Upper lobe of left lung (tissue), 6 donors: ENCODE data around the gene UBE2E1. TPM values are rescaled to one million over a fixed set of nuclear protein-coding genes. Genes with fewer than 3 reads are reported as not detected.

ENCODE experiments used
- ATAC-seq, 2 donors: fragments of 200-7000 bp; cut with Tn5 transposase; one replicate each; pipeline ENCODE4 v1.9.1; 2022; ENCODE audit warnings: mild to moderate bottlenecking in 2 of 2, moderate library complexity in 2 of 2; ENCODE audit not compliant: low FRiP score in 2 of 2
- DNase-seq, 2 donors: peaks; one replicate each; pipeline ENCODE4 v3.0.0-alpha.2; 2019 to 2020
- H3K27ac ChIP-seq, 4 donors: fragments of 200-600 bp; sonication (generic); one replicate each; pipeline ENCODE4 v1.5.1; 2016 to 2019
- H3K27me3 ChIP-seq, 4 donors: fragments of 200-600 bp; sonication (generic); one replicate each; pipeline ENCODE4 v1.5.1; 2017 to 2019
- H3K36me3 ChIP-seq, 4 donors: fragments of 200-600 bp; sonication (generic); one replicate each; pipeline ENCODE4 v1.5.1; 2016 to 2019
- H3K4me1 ChIP-seq, 4 donors: fragments of 200-600 bp; sonication (generic); one replicate each; pipeline ENCODE4 v1.5.1; 2018 to 2019
- H3K4me3 ChIP-seq, 4 donors: fragments of 200-600 bp; sonication (generic); one replicate each; pipeline ENCODE4 v1.5.1; 2017 to 2019; ENCODE audit warnings: mild to moderate bottlenecking in 2 of 4, moderate library complexity in 1 of 4
- H3K9me3 ChIP-seq, 4 donors: fragments of 200-600 bp; sonication (generic); one replicate each; pipeline ENCODE4 v1.5.1; 2018 to 2019
- CTCF ChIP-seq, 6 experiments: fragments of 450-650 bp in 4 of 6; fragments of 200-600 bp in 2 of 6; sonication (generic) in 2 of 6; IDR thresholded peaks; one replicate each; pipeline ENCODE4 v1.5.1; 2016 to 2019; ENCODE audit warnings: antibody characterized with exemption in 6 of 6
- EP300 ChIP-seq, 4 donors: sonication (generic); formaldehyde crosslinking; IDR thresholded peaks; one replicate each; pipeline ENCODE4 v1.5.1; 2017; ENCODE audit warnings: antibody characterized with exemption in 4 of 4, control low read depth in 2 of 4
- POLR2A ChIP-seq, 4 donors: fragments of 450-650 bp; IDR thresholded peaks; one replicate each; pipeline ENCODE4 v1.5.1; 2016 to 2017; ENCODE audit warnings: antibody characterized with exemption in 4 of 4, mild to moderate bottlenecking in 2 of 4
- POLR2AphosphoS5 ChIP-seq, 2 donors: sonication (generic); formaldehyde crosslinking; IDR thresholded peaks; one replicate each; pipeline ENCODE4 v1.5.1; 2017; ENCODE audit warnings: antibody characterized with exemption in 2 of 2
- WGBS, 2 donors: methylation state at CpG; one replicate each; pipeline ENCODE4 v1.1.5; 2017 to 2018; 5-methylcytosine and 5-hydroxymethylcytosine counted together
- total RNA-seq, 6 donors: library from RNA; depleted of rRNA in 4 of 6; stranded (reverse); fragments of >200 nt in 4 of 6; gene quantifications; one replicate each; pipeline versions ENCODE4 v1.1.0 to v1.2.1, GENCODE V29; 2016 to 2021
- donor health status: DM: no; HTN: no; CAD: no; lungs with moderate emphysema.
- donor health status: DM: no; HTN: yes; CAD: no; lungs with severe emphysema.

UBE2E1 gene
- total RNA-seq, 6 donors from 2014 or later = 44.8 to 108 (median 80.5) TPM

GRCh38 chr3:23832523-23832922 is 26.8 kb downstream of the UBE2E1 start:
- Histone ChIP-seq H3K9me3 (no peaks in the 10 kb centered on the region), H3K27me3 (no peaks in the 10 kb centered on the region), H3K4me3 (no peak overlapping the region), H3K36me3 (no peaks in the 10 kb centered on the region), H3K27ac (no peak overlapping the region), H3K4me1 (peaks cover 15 to 34% (median 21%) of the 10 kb centered on the region in 4 donors)
- ATAC-seq (no peak), DNase-seq (no peak)
- TF ChIP-seq POLR2AphosphoS5 (IDR thresholded peaks at IDR 0.05) (no peak), POLR2A (IDR thresholded peaks at IDR 0.05) (no peak), CTCF (IDR thresholded peaks at IDR 0.05) (no peak), EP300 (IDR thresholded peaks at IDR 0.05) (no peak)
- WGBS, 2 donors = 96 to 97% methylated on average over 10 of the region's 10 CpGs

DNA sequence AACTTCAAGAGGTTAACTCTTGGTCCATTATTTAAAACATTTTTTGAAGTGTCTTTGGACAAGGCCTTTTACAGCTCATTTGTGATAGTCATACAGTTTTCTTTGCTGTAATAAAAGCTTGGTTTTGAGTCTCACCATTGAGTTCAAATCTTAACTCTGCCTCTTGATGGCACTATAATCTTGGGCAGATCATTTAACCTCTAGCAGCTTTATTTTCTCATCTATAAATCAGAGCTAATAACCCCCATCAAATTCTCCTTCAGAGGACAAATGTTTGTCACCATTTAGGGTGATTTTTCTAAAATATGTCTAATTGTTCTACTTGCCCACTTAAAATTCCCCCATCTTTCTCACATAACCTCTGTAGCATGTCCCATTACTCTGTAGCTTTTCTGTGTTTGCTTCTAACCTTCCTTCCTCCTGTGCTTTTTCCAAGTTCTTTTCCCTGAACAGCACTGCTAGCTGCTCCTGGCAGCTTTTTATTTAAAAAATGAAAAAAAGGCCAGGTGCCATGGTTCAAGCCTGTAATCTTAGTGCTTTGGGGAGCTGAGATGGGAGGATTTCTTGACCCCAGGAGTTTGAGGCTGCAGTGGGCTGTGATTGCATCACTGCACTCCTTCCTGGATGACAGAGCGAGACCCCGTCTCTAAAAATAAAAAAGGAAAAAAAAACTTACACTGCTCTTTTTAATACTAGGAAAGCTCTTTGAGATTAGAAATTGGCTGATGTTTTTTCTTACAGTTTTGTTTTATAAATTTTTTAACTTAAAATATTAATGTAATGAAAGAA is 28.5 kb downstream of the UBE2E1 start:
- peaks cover 15 to 38% (median 21%) of the 10 kb centered on the region in 4 donors for H3K4me1 ChIP-seq
- H3K27ac ChIP-seq = no peak overlapping the region
- DNase-seq (no peak), ATAC-seq (no peak)
- WGBS, 2 donors = 72 to 82% methylated on average over 2 of the region's 2 CpGs
- no peaks in the 10 kb centered on the region for H3K9me3 ChIP-seq
- H3K36me3 ChIP-seq = no peaks in the 10 kb centered on the region
- TF ChIP-seq POLR2A (IDR thresholded peaks at IDR 0.05) (no peak), CTCF (IDR thresholded peaks at IDR 0.05) (no peak), POLR2AphosphoS5 (IDR thresholded peaks at IDR 0.05) (no peak), EP300 (IDR thresholded peaks at IDR 0.05) (no peak)
- H3K27me3 ChIP-seq = no peaks in the 10 kb centered on the region
- no peak overlapping the region for H3K4me3 ChIP-seq

- no peak overlapping the region for H3K27ac ChIP-seq
Observed at GRCh38 chr3:23835087-23835486, 29.3 kb downstream of the UBE2E1 start.

DNA sequence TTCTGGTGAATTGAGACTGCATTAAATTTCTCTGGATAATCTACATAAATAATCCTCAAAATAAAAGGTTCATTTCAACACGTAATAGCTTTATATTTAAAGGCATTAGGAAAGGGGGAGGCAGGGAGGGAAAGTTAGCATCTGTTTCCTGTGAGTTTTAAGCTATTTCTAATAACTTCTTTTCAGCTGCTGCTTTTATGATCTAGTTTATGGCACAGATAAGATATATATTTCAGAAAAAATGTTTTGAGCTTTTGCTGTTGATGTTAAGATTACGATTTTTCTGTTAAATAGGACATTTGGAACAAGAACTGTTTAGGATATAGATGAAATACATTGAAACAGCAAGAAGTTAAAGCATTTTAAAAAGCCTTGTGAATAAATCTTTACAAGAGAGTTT is 30.0 kb downstream of the UBE2E1 start:
- TF ChIP-seq POLR2AphosphoS5 (IDR thresholded peaks at IDR 0.05) (no peak), CTCF (IDR thresholded peaks at IDR 0.05) (no peak), POLR2A (IDR thresholded peaks at IDR 0.05) (no peak), EP300 (IDR thresholded peaks at IDR 0.05) (no peak)
- Histone ChIP-seq H3K27me3 (no peaks in the 10 kb centered on the region), H3K36me3 (no peaks in the 10 kb centered on the region), H3K4me1 (peaks cover 15 to 29% (median 16%) of the 10 kb centered on the region in 4 donors), H3K9me3 (no peaks in the 10 kb centered on the region), H3K4me3 (no peak overlapping the region), H3K27ac (no peak overlapping the region)
- ATAC-seq (no peak), DNase-seq (no peak)
- WGBS, 2 donors = 55 to 66% methylated on average over 2 of the region's 2 CpGs

More at GRCh38 chr3:23835087-23835486, 29.3 kb downstream of the UBE2E1 start:
- Histone ChIP-seq H3K4me3 (no peak overlapping the region), H3K9me3 (no peaks in the 10 kb centered on the region), H3K27me3 (no peaks in the 10 kb centered on the region), H3K4me1 (peaks cover 10 to 33% (median 17%) of the 10 kb centered on the region in 4 donors), H3K36me3 (no peaks in the 10 kb centered on the region)
- DNase-seq = no peak
- ATAC-seq = no peak
- TF ChIP-seq EP300 (IDR thresholded peaks at IDR 0.05) = no peak
- TF ChIP-seq POLR2A (IDR thresholded peaks at IDR 0.05) = no peak
- WGBS, 2 donors = 90 to 98% methylated on average over 2 of the region's 2 CpGs

DNA sequence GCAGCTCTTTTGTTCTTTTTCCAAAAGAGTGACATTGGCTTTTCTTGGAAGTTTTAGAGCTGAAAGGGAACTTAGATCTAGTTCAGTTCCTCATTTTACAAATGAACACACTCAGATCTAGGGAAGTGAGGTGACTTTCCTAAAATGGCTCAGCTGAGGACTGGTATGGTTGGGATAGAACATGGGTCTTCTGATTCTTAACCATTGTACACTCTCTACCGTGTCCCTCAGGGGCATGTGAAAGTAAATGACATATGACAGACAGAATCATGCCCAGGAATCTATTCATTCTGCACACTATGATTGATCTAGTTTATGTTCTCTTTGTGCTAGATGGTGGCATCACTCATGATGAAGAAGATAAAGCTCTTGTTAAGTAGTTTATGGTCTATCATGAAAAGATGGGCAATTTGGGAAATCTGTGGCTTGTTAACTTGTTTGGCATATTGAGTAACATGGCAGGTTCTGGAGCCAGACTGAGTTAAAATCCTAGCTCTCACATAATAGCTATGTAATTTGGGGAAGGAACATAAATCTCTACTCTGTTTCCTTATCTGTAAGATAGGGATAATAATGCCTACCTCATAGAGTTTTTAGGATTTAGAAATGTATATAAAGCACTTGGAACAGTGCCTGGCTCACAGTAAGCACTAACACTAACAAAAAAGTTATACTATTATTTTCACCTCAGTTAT is 30.9 kb downstream of the UBE2E1 start:
- Histone ChIP-seq H3K4me1 (peaks cover 15 to 29% (median 16%) of the 10 kb centered on the region in 4 donors), H3K9me3 (no peaks in the 10 kb centered on the region), H3K27ac (no peak overlapping the region), H3K36me3 (no peaks in the 10 kb centered on the region), H3K4me3 (no peak overlapping the region), H3K27me3 (no peaks in the 10 kb centered on the region)
- 36 to 40% methylated on average over 1 of the region's 1 CpG for WGBS, 2 donors
- TF ChIP-seq POLR2AphosphoS5 (IDR thresholded peaks at IDR 0.05) = no peak
- TF ChIP-seq EP300 (IDR thresholded peaks at IDR 0.05) = no peak
- no peak for TF ChIP-seq CTCF (IDR thresholded peaks at IDR 0.05)
- TF ChIP-seq POLR2A (IDR thresholded peaks at IDR 0.05) = no peak
- ATAC-seq (peak in 1 of 2 donors; percentile 58), DNase-seq (no peak)
